ENCODE results near the gene SLC25A19. TPM values are rescaled to one million over a fixed set of nuclear protein-coding genes. Genes with fewer than 3 reads are reported as not detected.

The SLC25A19 gene
- total RNA-seq, 1 experiment from 2014 or later, result 29.0 TPM

GRCh38 chr17:75271955-75272847 is 17.0 kb downstream of the SLC25A19 start:
- DNase-seq (ENCODE audit: low read depth, low spot score), result no peak
- H3K4me3 ChIP-seq (ENCODE audit: low read depth in 2 of 2, low read length in 2 of 2), result peak overlapping the region; percentile 81 to 86
- H3K4me1 ChIP-seq (ENCODE audit: control insufficient read depth, insufficient read depth, low read length), result peaks cover 33% of the 10 kb centered on the region
- in situ Hi-C loops (cut with HindIII; ENCODE audit: low pct_unique_long_range_greater_than_20kb, low sequenced_read_pairs), result no loop called here
- ChIA-PET CTCF (interaction anchor here (1.2 to 2.3 kb wide), 2 partner anchors 10 to 13 kb away, joined by 5 to 8 read pairs; no protein-coding TSS in a partner anchor), POLR2A (no interaction called here)
- H3K9me3 ChIP-seq (ENCODE audit: control insufficient read depth, insufficient read depth, low read depth, low read length), result no peaks in the 10 kb centered on the region
- intact Hi-C loops (cut with micrococcal nuclease; ENCODE audit: unreplicated experiment), result no loop called here
- H3K27ac ChIP-seq (ENCODE audit: low read length), result peak overlapping the region; percentile 78
- H3K36me3 ChIP-seq (ENCODE audit: control insufficient read depth, insufficient read depth, low read length), result no peaks in the 10 kb centered on the region
- no peak for ATAC-seq
- 0 out of 2 replicates have a peak, but pooled peaks have one; percentile 11 for TF ChIP-seq SIN3A (IDR thresholded peaks at IDR 0.05; ENCODE audit: borderline replicate concordance, insufficient read depth, low read depth, low read length)
- no peak for TF ChIP-seq TCF7L2 (IDR thresholded peaks at IDR 0.05; ENCODE audit: low read depth, low read length)
- TF ChIP-seq, protein P1, sequence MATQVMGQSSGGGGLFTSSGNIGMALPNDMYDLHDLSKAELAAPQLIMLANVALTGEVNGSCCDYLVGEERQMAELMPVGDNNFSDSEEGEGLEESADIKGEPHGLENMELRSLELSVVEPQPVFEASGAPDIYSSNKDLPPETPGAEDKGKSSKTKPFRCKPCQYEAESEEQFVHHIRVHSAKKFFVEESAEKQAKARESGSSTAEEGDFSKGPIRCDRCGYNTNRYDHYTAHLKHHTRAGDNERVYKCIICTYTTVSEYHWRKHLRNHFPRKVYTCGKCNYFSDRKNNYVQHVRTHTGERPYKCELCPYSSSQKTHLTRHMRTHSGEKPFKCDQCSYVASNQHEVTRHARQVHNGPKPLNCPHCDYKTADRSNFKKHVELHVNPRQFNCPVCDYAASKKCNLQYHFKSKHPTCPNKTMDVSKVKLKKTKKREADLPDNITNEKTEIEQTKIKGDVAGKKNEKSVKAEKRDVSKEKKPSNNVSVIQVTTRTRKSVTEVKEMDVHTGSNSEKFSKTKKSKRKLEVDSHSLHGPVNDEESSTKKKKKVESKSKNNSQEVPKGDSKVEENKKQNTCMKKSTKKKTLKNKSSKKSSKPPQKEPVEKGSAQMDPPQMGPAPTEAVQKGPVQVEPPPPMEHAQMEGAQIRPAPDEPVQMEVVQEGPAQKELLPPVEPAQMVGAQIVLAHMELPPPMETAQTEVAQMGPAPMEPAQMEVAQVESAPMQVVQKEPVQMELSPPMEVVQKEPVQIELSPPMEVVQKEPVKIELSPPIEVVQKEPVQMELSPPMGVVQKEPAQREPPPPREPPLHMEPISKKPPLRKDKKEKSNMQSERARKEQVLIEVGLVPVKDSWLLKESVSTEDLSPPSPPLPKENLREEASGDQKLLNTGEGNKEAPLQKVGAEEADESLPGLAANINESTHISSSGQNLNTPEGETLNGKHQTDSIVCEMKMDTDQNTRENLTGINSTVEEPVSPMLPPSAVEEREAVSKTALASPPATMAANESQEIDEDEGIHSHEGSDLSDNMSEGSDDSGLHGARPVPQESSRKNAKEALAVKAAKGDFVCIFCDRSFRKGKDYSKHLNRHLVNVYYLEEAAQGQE (IDR thresholded peaks at IDR 0.05; ENCODE audit: insufficient read depth in 1 of 2, low read depth in 2 of 2, low read length in 1 of 2), result no peak
- TF ChIP-seq POLR2AphosphoS5 (IDR thresholded peaks at IDR 0.05; ENCODE audit: low read depth, low read length), result 0 out of 2 replicates have a peak, but pooled peaks have one; percentile 25
- TF ChIP-seq, protein P2, sequence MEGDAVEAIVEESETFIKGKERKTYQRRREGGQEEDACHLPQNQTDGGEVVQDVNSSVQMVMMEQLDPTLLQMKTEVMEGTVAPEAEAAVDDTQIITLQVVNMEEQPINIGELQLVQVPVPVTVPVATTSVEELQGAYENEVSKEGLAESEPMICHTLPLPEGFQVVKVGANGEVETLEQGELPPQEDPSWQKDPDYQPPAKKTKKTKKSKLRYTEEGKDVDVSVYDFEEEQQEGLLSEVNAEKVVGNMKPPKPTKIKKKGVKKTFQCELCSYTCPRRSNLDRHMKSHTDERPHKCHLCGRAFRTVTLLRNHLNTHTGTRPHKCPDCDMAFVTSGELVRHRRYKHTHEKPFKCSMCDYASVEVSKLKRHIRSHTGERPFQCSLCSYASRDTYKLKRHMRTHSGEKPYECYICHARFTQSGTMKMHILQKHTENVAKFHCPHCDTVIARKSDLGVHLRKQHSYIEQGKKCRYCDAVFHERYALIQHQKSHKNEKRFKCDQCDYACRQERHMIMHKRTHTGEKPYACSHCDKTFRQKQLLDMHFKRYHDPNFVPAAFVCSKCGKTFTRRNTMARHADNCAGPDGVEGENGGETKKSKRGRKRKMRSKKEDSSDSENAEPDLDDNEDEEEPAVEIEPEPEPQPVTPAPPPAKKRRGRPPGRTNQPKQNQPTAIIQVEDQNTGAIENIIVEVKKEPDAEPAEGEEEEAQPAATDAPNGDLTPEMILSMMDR (IDR thresholded peaks at IDR 0.05), result no peak
- no TSS peak for BruUV-seq (replicated peaks)
- no peaks in the 10 kb centered on the region for H3K27me3 ChIP-seq (ENCODE audit: control insufficient read depth, insufficient read depth, low read length)

GRCh38 chr17:75271233-75271954 is 17.8 kb downstream of the SLC25A19 start:
- intact Hi-C loops (cut with micrococcal nuclease; ENCODE audit: unreplicated experiment) (no loop called here), in situ Hi-C loops (cut with HindIII; ENCODE audit: low pct_unique_long_range_greater_than_20kb, low sequenced_read_pairs) (no loop called here)
- no peaks in the 10 kb centered on the region for H3K9me3 ChIP-seq (ENCODE audit: control insufficient read depth, insufficient read depth, low read depth, low read length)
- peaks cover 36% of the 10 kb centered on the region for H3K4me1 ChIP-seq (ENCODE audit: control insufficient read depth, insufficient read depth, low read length)
- BruUV-seq (replicated peaks), result no TSS peak
- ChIA-PET POLR2A (interaction anchor here (0.6 to 1.9 kb wide), 4 partner anchors 9 to 204 kb away, joined by 4 to 9 read pairs (median 6); partner anchors contain the start of genes MRPS7 and SLC25A19), CTCF (interaction anchor here (0.6 to 2.3 kb wide), 13 partner anchors 9 to 445 kb away, joined by 3 to 21 read pairs (median 4); partner anchors contain the start of genes GGA3, GRB2, MRPS7 and SLC25A19)
- peak; percentile 81 for ATAC-seq
- no peak for DNase-seq (ENCODE audit: low read depth, low spot score)
- no peaks in the 10 kb centered on the region for H3K27me3 ChIP-seq (ENCODE audit: control insufficient read depth, insufficient read depth, low read length)
- TF ChIP-seq, protein P2 (IDR thresholded peaks at IDR 0.05), result peak; percentile 99
- TF ChIP-seq TCF7L2 (IDR thresholded peaks at IDR 0.05; ENCODE audit: low read depth, low read length) (no peak), SIN3A (IDR thresholded peaks at IDR 0.05; ENCODE audit: borderline replicate concordance, insufficient read depth, low read depth, low read length) (peak; percentile 62; the same call in 1 of the 2 replicates)
- no peaks in the 10 kb centered on the region for H3K36me3 ChIP-seq (ENCODE audit: control insufficient read depth, insufficient read depth, low read length)
- peak overlapping the region; percentile 78 for H3K27ac ChIP-seq (ENCODE audit: low read length)
- H3K4me3 ChIP-seq (ENCODE audit: low read depth in 2 of 2, low read length in 2 of 2), result peak overlapping the region; percentile 81 to 86
